DMS114 treated with DMSO at 0.1 percent for 48 hours (cell line): ENCODE measurements around the gene INPP5A.
"Not testable (repeated sequence)": the region's sequence is repeated elsewhere in the genome, so short reads cannot be mapped to it uniquely, and the experiment has no call there.

Source experiments
- DNase-seq: peaks from one replicate; lab custom pipeline; 2025; ENCODE audit not compliant: unreplicated experiment; lab: John Stamatoyannopoulos, UW

Gene INPP5A

DNA sequence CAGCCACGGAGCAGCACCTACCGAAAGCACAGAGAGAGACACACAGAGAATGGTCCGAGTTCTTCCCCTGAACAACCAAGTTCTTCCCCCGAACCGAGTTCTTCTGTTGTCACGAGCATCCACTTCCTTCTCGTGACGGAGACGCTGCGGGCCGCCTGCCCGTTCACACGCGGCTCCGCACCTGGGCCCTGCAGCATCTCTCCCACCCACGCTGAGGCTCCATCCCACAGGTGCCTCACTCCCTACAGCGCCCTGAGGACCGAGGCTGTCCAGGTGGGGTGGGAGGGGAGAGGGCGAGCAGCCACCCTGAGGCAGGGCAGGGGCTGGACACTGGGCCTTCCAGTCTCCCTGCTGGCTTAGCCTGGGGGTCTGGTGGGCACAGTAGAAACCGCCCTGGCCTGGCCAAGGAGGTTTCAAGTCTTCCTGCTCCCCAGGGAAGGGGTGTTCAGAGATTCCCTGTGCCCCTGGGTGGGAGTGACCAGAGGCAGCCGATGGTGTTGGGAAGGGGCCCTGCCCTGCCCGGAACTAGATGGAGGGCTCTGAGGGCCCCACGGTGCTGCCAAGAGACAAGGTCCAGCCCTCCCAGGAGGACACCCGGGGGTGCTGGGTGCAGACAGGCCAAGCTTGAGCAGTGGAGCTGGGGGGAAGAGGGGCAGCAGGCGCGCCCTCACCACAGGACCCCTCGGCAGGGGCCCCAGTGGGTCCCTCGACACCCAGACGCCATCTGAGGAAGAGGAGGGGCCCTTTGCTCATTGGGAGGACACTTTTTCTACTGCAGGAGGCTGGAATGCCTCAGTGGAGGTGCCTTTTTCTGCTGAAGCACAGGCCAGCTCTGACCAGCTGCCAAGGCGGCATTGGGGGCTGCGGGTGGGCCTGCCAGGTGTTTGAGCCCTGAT lies 253.6 kb downstream of the INPP5A start:
- no peak for DNase-seq

DNA sequence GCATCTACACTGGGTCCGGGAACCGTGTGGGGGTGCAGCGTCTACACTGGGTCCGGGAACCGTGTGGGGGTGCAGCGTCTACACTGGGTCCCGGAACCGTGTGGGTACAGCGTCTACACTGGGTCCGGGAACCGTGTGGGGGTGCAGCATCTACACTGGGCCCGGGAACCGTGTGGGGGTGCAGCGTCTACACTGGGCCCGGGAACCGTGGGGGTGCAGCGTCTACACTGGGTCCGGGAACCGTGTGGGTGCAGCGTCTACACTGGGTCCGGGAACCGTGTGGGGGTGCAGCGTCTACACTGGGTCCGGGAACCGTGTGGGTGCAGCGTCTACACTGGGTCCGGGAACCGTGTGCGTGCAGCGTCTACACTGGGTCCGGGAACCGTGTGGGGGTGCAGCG lies 254.5 kb downstream of the INPP5A start:
- not testable (repeated sequence) for DNase-seq

DNA sequence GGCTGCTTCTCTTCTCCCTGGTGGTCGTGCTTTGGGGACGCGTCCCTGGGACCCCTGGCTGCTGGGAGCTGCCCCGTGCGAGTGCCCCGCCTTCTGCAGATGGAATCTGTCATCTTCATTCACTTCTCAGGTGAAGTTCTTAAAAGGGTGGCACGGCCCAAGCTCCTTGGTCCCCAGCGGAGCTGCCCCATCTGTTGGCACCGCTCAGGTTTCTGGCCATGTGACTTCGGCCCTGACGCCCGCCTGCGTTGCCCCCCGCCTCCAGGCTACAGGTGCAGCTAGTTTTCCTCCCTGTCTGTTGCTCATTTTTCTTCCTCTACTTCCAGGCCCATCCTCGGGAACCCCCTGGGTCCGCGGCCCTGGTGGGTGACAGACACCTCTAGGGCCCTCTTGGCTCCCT lies 255.2 kb downstream of the INPP5A start:
- DNase-seq: no peak

DNA sequence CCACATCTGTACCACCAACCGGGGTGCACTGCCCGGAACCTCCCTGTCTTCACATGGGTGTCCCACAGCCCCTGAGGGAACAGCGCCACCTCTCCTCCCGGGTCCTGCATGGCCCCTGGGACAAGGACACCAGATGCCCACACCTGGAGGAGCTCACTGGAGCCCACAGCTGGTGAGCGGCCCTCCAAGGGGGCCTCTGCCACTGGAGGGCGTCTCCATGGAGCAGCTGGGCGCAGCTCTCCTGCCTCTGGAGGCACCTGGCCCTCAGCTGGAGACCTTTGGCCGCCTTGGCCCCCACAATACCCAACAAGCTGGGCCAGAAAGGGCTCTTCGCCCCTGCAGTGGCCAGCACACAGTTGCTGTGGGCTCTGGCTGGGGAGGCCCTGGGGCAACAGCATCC lies 255.6 kb downstream of the INPP5A start:
- no peak for DNase-seq

DNA sequence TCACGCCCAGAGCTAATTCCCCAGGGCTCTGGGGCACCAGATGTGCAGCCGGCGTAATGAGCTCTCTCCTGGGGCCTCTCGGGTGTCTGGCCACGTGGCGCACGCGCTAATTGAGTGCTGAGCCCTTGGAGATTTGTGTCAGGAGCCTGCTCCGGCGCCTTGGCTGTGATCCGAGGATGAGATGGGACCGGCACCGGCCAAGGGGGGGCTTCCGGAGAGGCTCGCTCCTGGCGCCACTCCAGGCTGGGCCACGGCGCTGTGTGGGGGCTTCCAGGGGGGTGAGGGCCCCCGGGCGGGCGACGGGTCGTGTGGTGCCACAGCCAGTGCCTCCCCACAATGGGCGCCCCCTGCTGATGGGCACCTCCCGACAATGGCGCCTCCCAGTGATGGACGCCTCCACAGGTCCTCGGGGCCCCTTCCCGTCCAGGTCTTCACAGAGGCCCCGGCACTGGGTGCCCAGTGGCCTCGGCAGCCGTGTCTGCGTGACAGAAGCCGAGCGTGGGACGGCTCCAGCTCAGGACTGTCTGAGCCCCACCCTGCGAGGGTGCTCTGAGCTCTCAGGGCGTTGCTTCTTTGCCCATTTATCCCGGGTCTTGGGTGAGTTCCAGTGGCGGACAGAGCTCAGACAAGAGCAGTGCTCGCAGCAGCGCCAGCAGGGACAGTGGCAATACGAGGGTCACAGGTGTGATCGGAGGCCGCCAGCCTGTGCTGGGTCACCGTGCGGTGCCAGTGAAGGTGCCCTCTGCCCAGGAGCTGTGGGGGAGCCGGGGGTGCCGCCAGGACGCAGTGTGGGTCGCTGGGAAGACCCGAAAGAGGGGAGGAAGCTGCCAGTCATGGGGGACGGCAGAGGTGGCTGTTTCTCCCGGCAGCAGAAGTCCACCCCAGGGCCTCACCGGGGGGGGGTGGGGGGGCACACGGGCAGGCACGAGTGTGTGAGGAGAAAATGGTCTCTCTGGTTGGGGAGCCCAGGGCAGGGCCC lies 256.6 kb downstream of the INPP5A start:
- no peak for DNase-seq

DNA sequence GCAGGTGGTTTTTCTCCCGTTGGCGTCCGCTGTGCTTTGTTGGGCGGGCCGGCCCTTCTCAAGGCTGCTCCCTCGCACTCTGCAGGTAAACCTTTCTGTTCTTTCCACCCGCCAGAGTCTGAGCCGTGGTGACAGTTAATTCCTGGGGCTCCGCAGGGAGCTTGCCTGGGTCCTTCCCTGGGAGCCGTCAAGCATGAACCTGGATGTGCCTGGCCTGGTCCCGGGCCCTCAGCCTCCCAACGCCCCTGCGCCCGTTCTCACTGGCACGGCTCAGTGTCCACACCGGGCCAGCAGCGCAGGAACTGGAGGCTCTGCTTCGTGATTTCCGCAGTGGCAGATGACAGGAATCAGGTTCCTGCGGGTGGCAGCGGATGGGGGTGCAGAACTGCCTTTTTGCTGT lies 259.3 kb downstream of the INPP5A start:
- no peak for DNase-seq

DNA sequence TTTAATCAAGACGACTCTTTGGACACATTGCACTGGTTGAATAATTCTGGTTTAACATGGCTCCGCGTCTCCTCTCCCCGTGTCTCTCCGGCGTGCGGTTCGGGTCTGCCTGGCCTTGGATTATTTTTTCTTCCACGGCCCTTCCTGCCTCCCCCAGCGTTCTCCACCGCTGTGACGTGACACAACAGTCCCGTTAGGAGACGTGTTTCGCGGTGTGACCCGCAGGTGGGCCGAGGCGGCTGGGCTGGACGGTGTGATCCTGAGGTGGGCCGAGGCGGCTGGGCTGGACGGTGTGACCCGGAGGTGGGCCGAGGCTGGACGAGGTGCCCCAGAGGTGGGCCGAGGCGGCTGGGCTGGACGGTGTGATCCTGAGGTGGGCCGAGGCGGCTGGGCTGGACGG lies 260.4 kb downstream of the INPP5A start:
- DNase-seq: not testable (repeated sequence)

DNA sequence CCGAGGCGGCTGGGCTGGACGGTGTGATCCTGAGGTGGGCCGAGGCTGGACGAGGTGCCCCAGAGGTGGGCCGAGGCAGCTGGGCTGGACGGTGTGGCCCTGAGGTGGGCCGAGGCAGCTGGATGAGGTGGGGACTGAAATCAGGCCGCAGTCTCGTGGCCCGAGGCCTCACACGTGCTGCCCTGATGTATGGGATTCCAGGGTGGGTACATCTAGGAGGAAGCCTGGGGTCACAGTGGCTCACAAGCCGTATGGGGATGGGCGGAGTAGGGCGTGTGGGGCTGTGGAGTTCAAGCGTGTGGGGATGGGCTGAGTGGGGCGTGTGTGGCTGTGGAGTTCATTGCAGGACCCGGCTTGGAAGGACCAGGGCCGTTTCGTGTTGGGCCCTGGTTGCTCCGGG lies 260.8 kb downstream of the INPP5A start:
- no peak for DNase-seq

DNA sequence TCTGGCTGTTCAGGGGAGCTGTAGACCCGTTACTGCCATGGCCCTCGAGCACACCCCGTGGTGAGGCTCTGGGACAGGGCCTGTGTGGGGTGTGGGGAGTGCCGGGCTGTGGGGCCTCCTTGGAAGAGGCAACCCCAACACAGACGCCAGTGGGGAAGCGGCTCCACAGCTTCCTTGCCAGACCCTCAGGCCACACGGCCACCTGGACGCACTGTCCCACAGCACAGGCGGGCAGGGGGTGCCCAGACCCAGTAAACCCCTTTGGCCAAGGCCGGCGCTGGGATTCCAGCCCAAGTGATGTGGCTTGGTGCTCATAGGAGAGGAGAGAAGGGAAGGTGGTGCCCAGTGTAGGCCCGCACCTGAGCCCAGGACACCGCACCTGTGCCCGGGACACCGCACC lies 261.3 kb downstream of the INPP5A start:
- no peak for DNase-seq

DNA sequence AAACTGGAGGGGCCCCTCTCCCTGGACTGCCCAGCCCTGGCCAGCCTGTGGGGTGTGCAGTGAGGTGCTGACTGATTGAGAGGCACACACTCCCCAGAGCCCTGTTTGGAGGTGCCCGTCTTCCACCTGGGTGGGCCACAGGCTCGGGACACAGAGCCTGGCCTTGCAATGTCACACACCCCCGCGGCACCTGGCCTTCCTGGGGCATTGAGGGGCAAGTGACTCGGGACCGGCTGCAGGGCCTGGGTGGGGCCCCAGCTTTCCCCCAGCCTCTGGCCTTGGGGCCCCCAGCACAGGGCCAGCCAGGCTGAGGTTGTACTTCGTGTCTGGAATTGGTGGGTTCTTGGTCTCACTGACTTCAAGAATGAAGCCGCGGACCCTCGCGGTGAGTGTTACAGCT lies 262.3 kb downstream of the INPP5A start:
- no peak for DNase-seq

DNA sequence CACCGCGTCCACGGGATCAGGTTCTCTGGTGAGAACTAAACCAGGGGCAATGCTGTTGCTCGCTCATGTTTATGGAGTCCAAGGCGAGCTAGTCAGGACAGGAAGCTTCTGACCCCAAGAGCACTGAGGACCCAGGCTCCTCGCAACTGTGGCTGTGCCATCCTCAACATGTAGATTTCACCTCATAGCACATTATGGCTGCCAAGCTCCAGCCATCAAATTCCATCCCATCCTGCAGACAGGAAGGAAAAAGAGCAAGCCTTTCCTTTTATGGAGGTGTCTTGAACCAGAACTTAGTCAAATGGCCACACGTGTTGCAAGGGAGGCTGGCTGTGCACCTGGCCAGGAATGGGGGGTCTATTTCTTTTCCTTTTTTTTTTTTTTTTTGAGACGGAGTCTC lies 264.5 kb downstream of the INPP5A start:
- no peak for DNase-seq

DNA sequence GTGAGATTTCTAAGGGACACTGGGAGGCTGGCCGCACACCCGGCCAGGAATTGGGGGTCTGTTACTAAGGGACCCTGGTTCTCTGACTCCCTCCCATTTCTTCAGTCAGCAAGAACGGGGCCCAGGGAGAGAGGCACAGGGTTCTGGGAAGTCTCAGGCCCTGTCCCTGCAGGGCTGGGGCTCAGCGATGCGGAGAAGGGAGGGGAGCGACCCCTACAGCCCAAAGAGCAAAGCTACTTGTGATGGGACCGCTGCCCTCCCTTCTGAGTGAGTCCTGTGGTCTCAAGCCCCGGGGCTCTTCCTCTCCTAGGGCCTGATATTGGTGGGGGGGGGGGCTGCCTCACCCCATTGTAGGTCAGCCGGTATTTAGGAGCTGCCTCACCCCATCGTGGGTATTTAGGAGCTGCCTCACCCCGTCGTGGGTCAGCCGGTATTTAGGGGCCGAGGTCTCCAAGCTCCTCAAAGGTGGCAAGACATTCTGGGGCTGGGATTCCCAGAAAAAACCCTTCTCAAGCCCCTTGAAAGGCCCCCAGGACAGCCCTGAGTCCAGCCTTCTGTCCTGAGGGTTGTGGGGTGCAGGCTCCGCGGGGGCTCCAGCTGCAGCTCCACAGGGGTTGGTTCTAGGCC lies 265.2 kb downstream of the INPP5A start:
- no peak for DNase-seq

DNA sequence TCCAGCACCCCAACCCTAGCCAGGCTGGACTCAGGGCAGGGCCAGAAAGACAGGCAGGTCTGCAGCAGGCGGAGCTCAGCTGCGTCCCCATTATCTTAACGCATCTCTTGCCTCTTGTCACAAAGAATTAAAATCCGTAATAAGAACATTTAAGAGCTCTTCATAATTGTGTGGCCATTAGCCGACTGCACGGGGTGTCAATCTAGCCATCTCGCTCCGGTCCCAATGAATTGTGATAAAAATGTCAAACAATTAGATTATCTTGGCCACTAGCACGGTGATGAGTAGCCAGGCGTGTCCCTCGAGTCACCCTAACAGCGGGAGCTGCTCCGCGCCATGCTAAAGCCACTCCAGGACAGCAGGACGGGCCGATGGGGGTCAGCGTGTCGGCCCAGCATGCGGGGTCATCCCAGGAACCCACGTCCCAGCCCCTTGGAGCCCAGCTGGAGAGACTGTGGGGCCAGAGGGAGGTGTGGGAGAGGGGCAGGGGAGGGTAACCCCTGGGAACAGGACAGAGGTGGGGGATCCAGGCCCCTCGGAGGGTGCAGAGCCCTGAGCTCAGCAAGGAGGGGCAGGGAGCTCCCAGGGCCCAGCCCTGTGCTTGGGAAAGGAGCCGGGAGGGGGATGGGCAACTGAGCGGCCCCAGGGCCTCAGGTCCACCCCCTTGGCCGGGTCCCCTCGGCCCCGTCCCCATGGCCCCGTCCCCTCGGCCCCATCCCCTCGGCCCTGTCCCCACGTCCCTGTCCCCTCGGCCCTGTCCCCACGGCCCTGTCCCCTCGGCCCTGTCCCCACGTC lies 266.0 kb downstream of the INPP5A start:
- DNase-seq: no peak

DNA sequence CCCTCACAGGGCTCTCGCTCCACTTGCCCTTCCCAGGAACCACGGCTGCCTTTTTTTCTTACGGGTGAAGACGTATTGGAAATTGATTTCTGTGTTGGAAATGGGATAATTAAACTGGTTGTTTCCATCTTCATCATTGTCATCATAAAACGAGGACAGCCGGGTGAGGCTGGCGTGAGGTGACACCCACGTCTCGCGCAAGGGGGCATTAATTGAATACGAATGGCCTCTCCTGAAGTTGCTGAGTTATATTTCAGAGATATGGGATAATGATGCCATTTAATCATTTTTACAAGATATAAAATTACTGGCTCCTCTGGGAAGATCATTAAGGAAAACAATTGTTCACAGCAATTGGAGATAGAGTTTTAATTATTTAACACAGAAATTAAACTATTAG lies 266.7 kb downstream of the INPP5A start:
- DNase-seq: no peak

DNA sequence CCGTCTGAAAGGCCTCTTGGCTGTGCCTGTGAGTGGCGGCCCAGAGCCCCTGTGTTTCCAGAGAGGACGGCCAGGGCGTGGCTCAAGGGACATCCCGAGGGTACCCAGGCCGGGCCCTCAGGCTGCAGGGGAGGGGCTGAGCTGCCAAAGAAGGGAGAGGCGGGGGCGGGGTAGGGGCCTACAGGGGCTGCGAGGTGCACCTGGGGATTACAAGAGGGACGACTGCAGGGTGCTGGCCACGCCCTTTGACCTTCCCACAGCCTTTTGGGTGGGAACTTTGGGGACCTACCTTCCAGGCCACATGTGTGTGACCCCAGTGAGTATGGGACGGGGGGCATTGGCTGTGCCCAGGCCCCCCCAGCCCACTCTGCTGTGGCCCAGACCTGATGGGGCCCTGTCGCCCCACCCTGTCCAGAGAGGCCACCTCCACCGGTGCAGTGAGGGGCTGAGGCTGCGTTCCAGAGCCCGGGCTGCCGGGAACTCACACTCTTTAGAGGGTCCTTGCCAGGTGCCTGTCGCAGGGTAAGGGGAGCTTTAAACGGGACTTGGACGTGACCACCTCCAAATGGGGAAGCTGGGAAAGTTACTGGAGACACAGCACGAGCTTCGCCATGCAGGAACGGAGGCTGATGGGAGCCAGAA lies 267.3 kb downstream of the INPP5A start:
- no peak for DNase-seq

DNA sequence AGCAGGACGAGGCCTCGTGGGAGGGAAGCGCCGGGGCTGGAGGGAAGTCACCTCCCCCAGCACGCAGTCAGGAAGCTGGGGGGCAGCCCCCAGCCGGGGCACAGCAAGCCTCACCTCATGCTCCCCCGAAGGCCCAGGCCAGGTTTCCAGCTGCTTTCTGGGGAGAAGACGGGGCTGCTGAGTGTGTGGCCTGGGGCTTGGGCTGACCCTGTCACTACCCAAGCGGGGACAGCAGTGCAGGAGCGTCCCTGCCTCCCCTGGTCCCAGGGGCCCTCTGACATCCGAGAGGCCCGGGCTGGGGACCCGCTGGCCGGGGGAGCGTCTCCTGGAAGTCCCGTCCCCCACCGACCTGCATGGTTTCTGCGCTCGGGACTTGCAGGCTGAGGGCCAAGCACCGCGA lies 268.0 kb downstream of the INPP5A start:
- no peak for DNase-seq

DNA sequence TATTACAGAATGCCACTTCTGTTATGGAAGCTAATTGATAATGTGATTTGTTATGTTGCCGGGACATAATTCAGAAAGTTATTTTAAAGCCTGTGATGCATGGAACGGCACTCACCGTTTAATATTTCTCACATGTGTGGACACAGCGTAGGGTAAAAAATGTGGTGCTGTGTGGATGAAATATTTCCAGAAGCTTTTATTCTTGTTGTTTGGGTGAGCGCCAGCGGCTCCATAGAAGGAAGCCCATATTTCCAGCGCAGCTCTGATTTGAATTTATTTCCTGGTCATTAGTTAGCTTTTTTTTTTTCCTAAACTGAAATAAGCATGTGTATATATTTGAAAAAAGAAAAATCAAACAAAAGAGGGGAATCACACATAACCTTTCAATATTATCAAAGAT lies 268.5 kb downstream of the INPP5A start:
- no peak for DNase-seq

DNA sequence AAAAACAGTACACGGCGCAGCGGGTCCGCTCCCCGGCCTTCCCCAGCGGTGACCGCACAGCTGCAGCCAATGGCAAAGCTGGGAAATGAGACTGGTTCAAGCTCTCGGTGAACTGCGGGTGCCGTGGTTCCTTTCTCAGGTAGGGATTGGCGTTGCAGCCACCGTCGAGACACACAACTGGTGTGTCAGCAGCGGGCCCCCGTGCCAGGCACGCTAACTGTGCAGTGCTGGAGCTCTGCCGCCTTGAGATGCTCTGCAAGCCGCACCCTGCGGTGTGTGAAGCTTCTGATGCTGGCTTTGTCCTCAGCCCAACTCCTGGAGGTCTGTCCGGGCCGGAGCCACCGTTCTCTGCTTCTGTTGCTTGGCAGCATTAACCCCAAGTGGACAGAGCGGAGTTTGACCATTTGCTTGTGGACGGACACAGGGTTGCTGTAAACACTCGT lies 269.0 kb downstream of the INPP5A start:
- DNase-seq: no peak

DNA sequence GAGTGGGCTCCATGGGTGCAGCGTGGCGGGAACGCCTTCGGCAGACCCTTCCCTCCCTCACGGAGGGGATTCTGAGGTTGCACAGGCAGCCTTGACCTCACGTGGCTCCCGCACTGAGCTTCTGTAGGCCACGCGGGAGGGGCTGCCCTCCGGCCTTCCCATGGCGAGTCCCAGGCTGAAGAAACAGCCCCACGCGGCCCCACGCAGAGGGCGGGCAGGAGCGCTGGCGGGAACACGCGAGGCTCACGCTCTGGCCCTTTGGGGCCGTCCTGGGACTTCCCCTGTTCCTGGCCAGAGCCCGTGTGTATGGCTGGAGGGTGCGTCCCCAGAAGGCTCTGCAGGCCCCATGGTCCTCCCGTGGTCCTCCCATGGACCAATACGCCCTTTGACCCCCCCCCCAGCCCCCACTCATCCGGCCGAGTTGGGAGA lies 270.0 kb downstream of the INPP5A start:
- DNase-seq: no peak
